ENCODE data around the gene GPRC6A.

DNA sequence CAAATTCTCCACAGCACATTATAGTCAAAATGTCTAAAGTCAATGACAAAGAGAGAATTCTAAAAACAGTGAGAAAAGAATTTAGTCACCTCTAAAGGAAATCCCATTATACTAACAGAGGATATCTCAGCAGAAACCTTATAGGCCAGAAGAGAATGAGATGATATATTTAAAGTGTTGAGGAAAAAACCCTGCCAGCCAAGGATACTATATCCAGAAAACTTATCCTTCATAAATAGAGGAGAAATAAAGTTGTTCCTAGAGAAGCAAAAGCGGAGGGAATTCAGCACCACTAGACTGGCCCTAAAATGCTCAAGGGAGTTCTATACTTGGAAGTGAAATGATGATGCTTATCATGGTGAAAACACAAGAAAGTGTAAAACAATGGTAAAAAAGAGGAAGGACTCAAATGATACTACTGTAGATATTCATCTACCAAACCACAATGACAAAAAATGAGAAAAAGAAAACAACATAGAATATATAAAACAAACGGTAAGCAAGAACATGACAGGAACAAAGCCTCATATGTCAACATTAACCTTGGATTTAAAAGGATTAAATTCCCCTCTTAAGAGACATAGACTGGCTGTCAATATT, 16.7 kb downstream of the GPRC6A start:
- TF ChIP-seq, protein P1, sequence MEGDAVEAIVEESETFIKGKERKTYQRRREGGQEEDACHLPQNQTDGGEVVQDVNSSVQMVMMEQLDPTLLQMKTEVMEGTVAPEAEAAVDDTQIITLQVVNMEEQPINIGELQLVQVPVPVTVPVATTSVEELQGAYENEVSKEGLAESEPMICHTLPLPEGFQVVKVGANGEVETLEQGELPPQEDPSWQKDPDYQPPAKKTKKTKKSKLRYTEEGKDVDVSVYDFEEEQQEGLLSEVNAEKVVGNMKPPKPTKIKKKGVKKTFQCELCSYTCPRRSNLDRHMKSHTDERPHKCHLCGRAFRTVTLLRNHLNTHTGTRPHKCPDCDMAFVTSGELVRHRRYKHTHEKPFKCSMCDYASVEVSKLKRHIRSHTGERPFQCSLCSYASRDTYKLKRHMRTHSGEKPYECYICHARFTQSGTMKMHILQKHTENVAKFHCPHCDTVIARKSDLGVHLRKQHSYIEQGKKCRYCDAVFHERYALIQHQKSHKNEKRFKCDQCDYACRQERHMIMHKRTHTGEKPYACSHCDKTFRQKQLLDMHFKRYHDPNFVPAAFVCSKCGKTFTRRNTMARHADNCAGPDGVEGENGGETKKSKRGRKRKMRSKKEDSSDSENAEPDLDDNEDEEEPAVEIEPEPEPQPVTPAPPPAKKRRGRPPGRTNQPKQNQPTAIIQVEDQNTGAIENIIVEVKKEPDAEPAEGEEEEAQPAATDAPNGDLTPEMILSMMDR (IDR thresholded peaks at IDR 0.05), result no peak
- TF ChIP-seq POLR2A (IDR thresholded peaks at IDR 0.05), result no peak

All from lower leg skin (tissue), 3 donors.